DMS53 (cell line): ENCODE measurements around the gene SLC2A11.

Experiments
- DNase-seq: peaks from one replicate; lab custom pipeline; 2025; lab: John Stamatoyannopoulos, UW

SLC2A11 gene

DNA sequence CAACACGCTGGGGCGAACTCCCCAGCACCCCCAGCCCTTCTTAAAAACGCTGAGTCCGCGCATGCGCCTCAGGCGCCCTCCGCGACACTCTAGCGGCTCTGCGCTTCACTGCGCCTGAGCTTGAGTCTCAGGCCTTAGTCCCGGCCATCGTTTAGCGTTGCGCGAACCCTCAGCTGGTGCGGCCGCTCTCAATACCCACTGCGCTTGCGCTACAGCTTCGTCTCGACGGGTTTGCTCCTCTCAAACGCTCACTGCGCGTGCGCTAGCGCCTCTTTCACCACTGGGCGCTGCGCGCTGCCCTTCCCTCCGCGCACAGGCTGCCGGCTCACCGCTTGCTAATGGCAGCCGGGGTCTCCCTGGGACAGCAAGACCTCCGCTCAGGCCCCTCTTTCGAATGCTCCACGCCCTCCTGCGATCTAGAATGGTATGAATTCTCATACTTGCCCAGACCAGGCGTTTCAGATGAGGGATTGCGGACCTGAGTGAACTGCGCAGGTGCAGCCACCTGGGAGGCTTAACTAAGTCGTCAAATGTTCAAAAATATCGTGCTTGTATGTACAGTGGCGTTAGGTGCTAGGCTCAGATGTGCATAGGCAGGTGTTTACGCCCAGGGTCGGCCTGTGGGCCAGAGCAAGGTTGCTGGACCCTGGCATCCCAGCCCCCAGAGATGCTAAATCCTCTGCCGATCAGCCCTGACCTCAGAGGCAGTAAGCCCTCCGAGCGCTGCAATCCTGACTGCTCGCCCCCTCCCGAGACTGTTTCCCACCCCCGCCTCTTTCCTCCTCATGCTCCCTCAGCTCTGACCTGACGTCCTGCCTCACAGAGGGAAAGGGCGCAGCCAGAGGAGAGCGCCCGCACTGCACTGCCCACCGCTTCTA, at the start of gene SLC2A11:
SLC2A11 (plus strand) TSS at position 270 of the 878 bp plus-strand sequence; CDS start at position 395, 125 bp downstream.
- peak; percentile 93 for DNase-seq

- DNase-seq: no peak
Measured at GRCh38 chr22:23812378-23812777, 45.3 kb upstream of the SLC2A11 start.

- DNase-seq: no peak
Measured at GRCh38 chr22:23815541-23816155, 42.0 kb upstream of the SLC2A11 start.

GRCh38 chr22:23816156-23816976, 41.3 kb upstream of the SLC2A11 start:
- DNase-seq: no peak

DNA sequence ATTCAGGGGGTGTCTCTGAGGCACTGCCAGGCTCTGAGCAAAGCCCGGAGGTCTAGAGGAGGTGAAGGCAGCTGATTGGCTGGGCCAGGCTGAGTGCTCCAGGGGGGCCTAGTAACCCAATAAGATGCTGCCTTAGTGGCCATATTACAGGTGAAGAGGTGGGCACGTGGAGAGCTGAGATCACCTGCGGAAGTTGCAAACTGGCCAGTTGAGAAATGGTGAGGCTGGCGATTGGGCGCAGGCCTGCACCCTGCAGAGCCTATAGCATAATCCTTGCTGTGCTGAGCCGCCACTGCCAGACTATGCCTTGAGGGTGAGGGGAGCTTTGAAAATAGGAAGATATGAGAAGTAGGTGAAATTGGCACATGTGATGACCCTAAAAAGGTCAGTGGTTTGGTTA, 40.5 kb upstream of the SLC2A11 start:
- no peak for DNase-seq

- no peak for DNase-seq
Measured at GRCh38 chr22:23818541-23818940, 39.1 kb upstream of the SLC2A11 start.

DNA sequence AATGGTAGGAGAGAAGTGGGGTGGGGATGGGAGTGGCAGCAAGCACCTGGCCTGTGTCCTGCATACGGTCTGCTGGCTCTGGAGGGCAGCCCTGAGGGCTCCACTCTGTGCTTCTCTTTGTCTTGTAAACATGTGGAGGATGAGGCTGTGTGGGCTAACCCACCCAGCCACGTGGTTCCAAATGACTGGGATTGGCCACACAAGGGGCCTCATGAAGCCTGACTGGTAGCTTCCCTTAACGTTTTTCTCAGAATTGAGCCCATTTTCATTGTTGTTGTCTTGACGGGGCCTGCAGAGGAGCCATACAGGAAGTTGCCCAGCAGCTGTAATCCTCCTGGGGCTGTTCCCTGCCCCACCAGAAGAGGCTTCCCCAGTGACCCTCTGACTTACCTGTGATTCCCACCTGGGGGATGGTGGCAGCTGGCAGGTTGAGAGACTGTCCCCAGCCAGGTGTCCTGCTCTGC, 36.9 kb upstream of the SLC2A11 start:
- DNase-seq: peak; percentile 30

DNA sequence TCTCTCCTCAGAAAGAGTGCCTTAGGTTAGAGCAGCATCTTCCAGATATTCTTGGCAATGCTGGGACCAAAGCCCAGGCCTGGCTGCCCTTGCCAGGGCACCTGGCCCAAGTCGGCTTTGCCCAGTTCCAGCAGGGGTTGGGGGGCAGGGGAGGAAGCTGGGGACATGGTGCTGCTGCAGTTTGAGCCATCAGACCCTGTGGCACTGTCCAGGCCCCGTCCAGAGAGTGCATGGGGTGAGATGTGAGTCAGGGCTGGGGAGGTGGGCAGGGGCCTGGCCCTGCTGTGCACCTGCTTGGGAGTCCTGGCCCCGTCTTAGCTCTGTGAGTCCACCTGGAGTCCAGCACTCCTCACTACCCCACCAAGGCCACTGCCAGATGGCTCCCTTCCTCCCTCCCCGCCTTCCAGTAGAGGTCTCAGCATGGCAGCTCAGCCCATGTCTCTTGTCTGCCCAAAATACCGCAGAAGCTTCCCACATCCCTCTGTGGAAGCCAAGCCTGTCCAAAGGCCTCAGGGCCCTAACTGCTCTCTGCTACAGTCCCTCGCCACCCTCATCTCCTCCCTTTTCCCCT, 35.5 kb upstream of the SLC2A11 start:
- DNase-seq: no peak

DNA sequence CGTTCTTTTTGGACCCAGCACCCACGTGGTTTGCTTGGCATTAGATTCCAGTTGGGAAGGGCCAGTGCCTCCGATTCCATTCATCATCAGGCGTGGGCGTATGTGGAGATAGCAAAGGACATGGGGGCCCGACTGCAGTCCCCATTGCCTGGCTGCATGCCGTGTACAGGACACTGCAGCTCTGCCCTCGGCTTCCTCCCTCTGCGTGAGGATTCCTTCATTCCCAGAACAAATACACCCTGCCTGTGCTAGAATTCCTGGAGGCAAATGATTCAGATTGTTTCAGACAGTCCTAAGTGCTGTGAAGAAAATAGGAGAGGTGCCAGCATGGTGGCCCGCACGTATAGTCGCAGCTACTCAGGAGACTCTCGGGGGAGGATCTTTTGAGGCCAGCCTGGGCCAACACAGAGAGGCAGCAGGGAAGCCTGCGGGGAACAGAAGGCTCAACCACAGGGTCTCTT, 34.3 kb upstream of the SLC2A11 start:
- no peak for DNase-seq

- no peak for DNase-seq
Measured at GRCh38 chr22:23824476-23825245, 33.0 kb upstream of the SLC2A11 start.

GRCh38 chr22:23825246-23825905, 32.3 kb upstream of the SLC2A11 start:
- DNase-seq: no peak

- no peak for DNase-seq
Measured at GRCh38 chr22:23826510-23827350, 30.9 kb upstream of the SLC2A11 start.

- no peak for DNase-seq
Measured at GRCh38 chr22:23827351-23827995, 30.2 kb upstream of the SLC2A11 start.

GRCh38 chr22:23828800-23829680, 28.6 kb upstream of the SLC2A11 start:
- DNase-seq: no peak

DNA sequence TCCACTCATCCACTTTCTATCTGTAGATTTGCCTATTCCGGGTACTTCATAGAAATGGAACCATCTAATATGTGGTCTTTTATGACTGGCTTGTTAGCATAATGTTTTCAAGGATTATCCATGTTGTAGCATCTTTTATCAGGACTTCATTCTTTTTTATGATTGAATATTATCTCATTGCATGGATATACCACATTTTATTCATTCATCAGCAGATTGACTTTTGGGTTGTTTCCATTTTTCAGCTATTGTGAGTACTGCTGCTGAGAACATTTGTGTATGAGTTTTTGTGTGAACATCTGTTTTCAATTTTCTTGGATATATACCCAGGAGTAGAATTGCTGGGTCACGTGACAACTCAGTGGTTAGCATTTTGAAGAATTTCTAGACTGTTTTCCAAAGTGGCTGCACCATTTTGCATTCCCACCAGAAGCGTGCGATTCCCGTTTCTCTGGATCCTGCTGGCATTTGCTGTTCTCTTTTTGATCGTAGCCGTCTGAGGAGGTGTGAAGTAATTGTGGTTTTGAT, 27.8 kb upstream of the SLC2A11 start:
- DNase-seq: no peak

GRCh38 chr22:23831261-23831660, 26.4 kb upstream of the SLC2A11 start:
- DNase-seq: no peak

DNA sequence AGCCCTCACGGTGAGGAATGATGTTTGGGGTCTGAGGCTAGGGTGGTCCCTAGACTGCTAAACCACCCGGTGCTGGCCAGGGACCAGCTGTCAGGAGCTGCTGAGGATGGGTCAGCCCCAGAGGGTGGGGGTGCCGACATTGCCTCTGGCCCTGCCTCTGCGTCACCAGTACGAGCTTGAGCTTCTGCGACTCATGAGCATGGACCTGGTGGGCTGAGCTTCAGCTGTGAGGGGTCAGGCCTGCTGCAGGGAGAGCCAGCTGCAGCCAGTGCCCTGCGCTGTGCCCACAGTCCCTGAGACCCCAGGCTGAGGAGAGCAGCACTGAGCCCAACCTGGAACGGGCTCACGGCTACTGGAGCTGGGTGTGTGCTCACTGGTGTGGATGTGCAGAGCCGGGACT, 25.9 kb upstream of the SLC2A11 start:
- DNase-seq: no peak
